ENCODE results near the gene HMGXB4. TPM values are rescaled to one million over a fixed set of nuclear protein-coding genes. Genes with fewer than 3 reads are reported as not detected.

The HMGXB4 gene
- total and polyA plus RNA-seq, 9 of the 15 experiments (the other 6 are each of a cell fraction or from before 2014, with no cell fraction given), result 9.9 to 31.4 (median 24.8) TPM

GRCh38 chr22:35310556-35311550, 53.6 kb downstream of the HMGXB4 start:
- TF ChIP-seq ZNF79 (CRISPR knock-in tag; IDR thresholded peaks at IDR 0.05; ENCODE audit: low read depth) (no peak), SAFB2 (IDR thresholded peaks at IDR 0.05; ENCODE audit: borderline replicate concordance, low read depth, low read length, severe bottlenecking) (no peak), ZNF274 (IDR thresholded peaks at IDR 0.05; ENCODE audit: borderline replicate concordance, low read depth, low read length) (no peak), NR2C2 (CRISPR knock-in tag; IDR thresholded peaks at IDR 0.05) (no peak), NR2C2 (tag; IDR thresholded peaks at IDR 0.05) (no peak), PTRF (tag; IDR thresholded peaks at IDR 0.05) (no peak), ATF7 (IDR thresholded peaks at IDR 0.05) (no peak), C11orf30 (IDR thresholded peaks at IDR 0.05; ENCODE audit: low read depth) (no peak), SP1 (CRISPR knock-in tag; IDR thresholded peaks at IDR 0.05) (no peak)
- ATAC-seq (no peak), FAIRE-seq (no peak), DNase-seq (ENCODE audit: extremely low read depth in 1 of 4, low spot score in 3 of 4) (no peak)
- in situ Hi-C loops (cut with MboI), result no loop called here
- POLR2A ChIA-PET, result interaction anchor here (0.6 to 1.3 kb wide), 2 partner anchors 9 to 152 kb away, joined by 3 to 4 read pairs; no protein-coding TSS in a partner anchor
- no TSS peak for BruUV-seq (replicated peaks)
- Histone ChIP-seq H3K27me3 (ENCODE audit: control insufficient read depth in 2 of 2, insufficient read depth in 2 of 2, low read length in 2 of 2) (no peaks in the 10 kb centered on the region), H2AFZ (ENCODE audit: low read depth, low read length) (no peak overlapping the region), H3K79me2 (ENCODE audit: control insufficient read depth, insufficient read depth, low read length) (no peaks in the 10 kb centered on the region; the same call in 2 of the 3 replicates), H3K27ac (ENCODE audit: extremely low read depth, low read depth, low read length) (no peak overlapping the region), H4K20me1 (replicated peaks; ENCODE audit: control insufficient read depth, insufficient read depth, low read length) (no peaks in the 10 kb centered on the region; the same call in none of the 2 replicates), H3K9me1 (ENCODE audit: control insufficient read depth, insufficient read depth, low read length) (no peaks in the 10 kb centered on the region), H3K9me3 (replicated peaks; ENCODE audit: control insufficient read depth, insufficient read depth, low read depth, low read length) (no peaks in the 10 kb centered on the region), H3K4me1 (replicated peaks in 1 of 2; ENCODE audit: control insufficient read depth in 2 of 2, insufficient read depth in 2 of 2, low read length in 2 of 2) (peaks cover 3 to 5% of the 10 kb centered on the region in 2 experiments; a peak in 3 of 5 replicates), H3K36me3 (ENCODE audit: control insufficient read depth, insufficient read depth, low read length) (peaks cover 5% of the 10 kb centered on the region; the same call in 1 of the 3 replicates), H3K4me3 (no peak overlapping the region), H3K4me2 (ENCODE audit: insufficient read depth, low read length) (no peak overlapping the region), H3K9ac (ENCODE audit: insufficient read depth in 1 of 2, low read depth in 2 of 2, low read length in 2 of 2) (no peak overlapping the region)
- CTCF ChIA-PET (ENCODE audit: low intra/inter-chr PET ratio), result no interaction called here
- intact Hi-C loops (cut with micrococcal nuclease), result no loop called here
- 60% methylated on average over 13 of the region's 18 CpGs for WGBS (ENCODE audit: insufficient coverage, low coverage, missing lambda C conversion rate)
